GM06990 (cell line): Measurements from ENCODE around the gene RFX1.

Experiments used
- DNase-seq: peaks from one replicate; pipeline ENCODE4 v3.0.0-alpha.2; 2011; ENCODE audit not compliant: insufficient read length; ENCODE audit errors: extremely low read depth
- H3K27me3 ChIP-seq: replicated peaks from 2 replicates; pipeline ENCODE4 v1.6.0; 2011; ENCODE audit warnings: low read length; ENCODE audit not compliant: control insufficient read depth, insufficient read depth
- H3K36me3 ChIP-seq: 2 replicates; pipeline ENCODE4 v1.5.1; 2011; ENCODE audit warnings: low read length; ENCODE audit not compliant: control insufficient read depth, insufficient read depth
- H3K4me3 ChIP-seq: replicated peaks from 2 replicates; pipeline ENCODE4 v1.5.1; 2011; ENCODE audit warnings: low read depth, mild to moderate bottlenecking, control low read depth, low read length
- TF ChIP-seq, protein P1 (sequence below): IDR thresholded peaks from 2 replicates; pipeline ENCODE4 v1.5.1; 2011; ENCODE audit warnings: low read length, control low read depth, mild to moderate bottlenecking, inconsistent platforms; ENCODE audit not compliant: insufficient read depth, poor library complexity, severe bottlenecking

The RFX1 gene

GRCh38 chr19:13983213-13983889 lies 22.8 kb downstream of the RFX1 start:
- Histone ChIP-seq H3K36me3 (no peaks in the 10 kb centered on the region; the same call in 1 of the 2 replicates), H3K27me3 (no peaks in the 10 kb centered on the region), H3K4me3 (no peak overlapping the region)
- TF ChIP-seq, protein P1, sequence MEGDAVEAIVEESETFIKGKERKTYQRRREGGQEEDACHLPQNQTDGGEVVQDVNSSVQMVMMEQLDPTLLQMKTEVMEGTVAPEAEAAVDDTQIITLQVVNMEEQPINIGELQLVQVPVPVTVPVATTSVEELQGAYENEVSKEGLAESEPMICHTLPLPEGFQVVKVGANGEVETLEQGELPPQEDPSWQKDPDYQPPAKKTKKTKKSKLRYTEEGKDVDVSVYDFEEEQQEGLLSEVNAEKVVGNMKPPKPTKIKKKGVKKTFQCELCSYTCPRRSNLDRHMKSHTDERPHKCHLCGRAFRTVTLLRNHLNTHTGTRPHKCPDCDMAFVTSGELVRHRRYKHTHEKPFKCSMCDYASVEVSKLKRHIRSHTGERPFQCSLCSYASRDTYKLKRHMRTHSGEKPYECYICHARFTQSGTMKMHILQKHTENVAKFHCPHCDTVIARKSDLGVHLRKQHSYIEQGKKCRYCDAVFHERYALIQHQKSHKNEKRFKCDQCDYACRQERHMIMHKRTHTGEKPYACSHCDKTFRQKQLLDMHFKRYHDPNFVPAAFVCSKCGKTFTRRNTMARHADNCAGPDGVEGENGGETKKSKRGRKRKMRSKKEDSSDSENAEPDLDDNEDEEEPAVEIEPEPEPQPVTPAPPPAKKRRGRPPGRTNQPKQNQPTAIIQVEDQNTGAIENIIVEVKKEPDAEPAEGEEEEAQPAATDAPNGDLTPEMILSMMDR: no peak
- DNase-seq: no peak

DNA sequence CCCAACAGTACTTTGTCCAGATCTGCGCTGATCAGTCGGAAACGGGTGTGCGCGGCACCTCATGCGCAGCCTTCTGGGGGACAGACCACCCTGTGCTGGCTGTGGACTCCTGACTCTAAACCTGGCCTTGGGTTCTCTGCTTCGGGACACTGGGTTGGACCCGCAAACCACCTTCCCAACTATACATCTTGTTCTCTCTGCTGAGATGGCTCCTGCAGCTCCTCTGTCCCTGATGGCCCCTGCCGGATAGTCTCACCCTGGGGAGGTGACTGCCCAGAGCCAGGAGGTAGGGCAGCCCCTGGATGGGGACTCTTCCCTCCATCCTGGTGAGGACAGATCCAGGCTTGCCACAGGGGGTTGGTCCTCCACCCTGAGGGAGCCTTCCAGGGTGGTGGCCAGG lies 23.3 kb downstream of the RFX1 start:
- no peak for DNase-seq
- Histone ChIP-seq H3K4me3 (no peak overlapping the region), H3K27me3 (no peaks in the 10 kb centered on the region), H3K36me3 (no peaks in the 10 kb centered on the region; the same call in 1 of the 2 replicates)
- TF ChIP-seq, protein P1: no peak

- no peak overlapping the region for H3K4me3 ChIP-seq
- no peaks in the 10 kb centered on the region for H3K27me3 ChIP-seq
- DNase-seq: no peak
- H3K36me3 ChIP-seq: no peaks in the 10 kb centered on the region; the same call in 1 of the 2 replicates
- TF ChIP-seq, protein P1: no peak
Measured at GRCh38 chr19:13981988-13982501, 24.1 kb downstream of the RFX1 start.

DNA sequence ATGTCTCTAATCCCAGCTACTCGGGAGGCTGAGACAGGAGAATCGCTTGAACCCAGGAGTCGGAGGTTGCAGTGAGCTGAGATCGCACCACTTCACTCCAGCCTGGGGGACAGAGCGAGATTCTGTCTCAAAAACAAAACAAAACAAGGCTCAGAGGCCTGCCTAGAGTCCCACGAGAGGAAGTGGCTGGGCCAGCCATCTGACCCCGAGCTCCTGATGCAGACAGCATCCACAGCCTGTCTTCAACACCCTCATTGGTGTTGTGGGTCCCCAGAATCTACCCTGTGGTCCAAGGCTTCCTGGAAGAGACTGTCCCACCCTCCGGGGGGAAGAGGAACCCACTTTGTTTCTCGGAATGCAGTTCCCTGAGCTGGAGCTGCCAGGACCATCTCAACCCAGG lies 24.7 kb downstream of the RFX1 start:
- no peaks in the 10 kb centered on the region for H3K27me3 ChIP-seq
- H3K4me3 ChIP-seq: no peak overlapping the region
- no peak for DNase-seq
- no peaks in the 10 kb centered on the region; the same call in 1 of the 2 replicates for H3K36me3 ChIP-seq
- TF ChIP-seq, protein P1: no peak

- DNase-seq: no peak
- Histone ChIP-seq H3K4me3 (no peak overlapping the region), H3K36me3 (no peaks in the 10 kb centered on the region; the same call in 1 of the 2 replicates), H3K27me3 (no peaks in the 10 kb centered on the region)
- TF ChIP-seq, protein P1: no peak
Measured at GRCh38 chr19:13981021-13981420, 25.1 kb downstream of the RFX1 start.
